Measurements from ENCODE around the gene NR2E3.

The NR2E3 gene

DNA sequence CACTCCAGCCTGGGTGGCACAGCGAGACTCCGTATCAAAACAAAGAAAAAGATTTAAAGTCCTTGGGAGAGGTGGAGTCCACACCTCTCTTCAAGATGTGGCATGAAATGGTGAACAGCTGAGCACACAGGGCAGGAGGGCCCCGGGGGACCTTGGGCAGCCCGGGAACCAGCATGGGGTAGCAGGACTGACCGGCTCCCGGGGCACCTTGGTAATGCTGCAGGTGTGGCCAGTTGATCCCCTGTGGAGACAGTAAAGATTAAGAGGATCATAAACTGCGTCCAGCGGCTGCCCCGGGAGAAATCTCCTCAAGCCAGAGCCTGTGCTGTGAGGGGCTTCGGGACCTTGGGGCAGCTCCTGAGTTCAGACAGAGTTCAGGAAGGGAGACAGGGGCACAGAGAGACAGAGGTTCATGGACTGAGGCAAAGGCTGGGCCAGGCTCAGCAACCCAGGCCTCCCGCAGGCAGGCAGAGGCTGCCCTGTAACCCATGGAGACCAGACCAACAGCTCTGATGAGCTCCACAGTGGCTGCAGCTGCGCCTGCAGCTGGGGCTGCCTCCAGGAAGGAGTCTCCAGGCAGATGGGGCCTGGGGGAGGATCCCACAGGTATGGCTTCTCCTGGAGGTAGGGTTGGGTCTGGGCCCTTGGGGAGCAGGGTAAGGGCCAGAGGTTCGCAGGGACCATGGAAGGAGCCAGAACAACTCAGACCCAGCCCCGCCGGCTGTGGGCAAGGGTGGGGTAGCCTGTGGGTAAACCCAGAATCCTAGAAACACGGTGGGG is at the start of gene NR2E3:
NR2E3 (plus strand) TSS at position 299 of the 780 bp plus-strand sequence; CDS start at position 489, 190 bp downstream.
- DNase-seq (ENCODE audit: low read depth), result no peak

DNA sequence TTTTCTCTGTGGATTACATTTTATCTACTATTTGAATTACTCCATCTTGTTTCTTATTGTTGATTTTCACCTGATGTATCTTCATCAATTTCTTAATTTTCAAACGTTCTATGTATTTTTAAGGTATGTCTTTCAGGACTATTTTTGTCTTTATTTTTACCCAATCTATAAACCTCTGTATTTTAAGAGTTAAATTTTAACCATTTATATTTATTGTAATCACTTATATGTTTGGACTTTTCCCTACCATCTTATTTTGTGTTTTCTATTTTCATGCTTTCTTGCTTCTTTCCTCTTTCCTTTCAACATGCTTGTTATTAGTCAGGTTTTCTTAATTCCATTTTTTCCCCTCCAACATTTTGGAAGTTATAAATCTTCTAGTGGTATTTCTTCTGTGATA is 49.5 kb upstream of the NR2E3 start:
- no peak for DNase-seq (ENCODE audit: low read depth)

DNA sequence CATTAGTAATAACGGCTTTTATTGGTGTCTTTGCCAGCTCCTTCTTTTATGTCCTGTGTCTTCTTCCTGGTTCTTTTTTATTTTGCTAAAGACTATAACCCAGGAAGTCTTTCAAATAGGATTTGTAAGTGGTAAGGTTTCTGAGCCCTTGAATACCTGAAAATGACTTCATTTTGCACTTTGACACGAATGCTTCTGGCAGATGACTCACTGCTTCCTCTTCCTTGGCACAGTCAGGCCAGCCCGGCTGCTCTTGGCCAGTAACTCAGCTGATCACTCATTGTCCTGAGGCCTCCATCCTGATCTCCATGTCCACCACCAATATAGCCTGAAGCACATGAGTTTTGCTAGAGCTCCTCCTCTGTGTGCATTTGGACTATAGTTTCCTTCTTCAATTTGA is 48.7 kb upstream of the NR2E3 start:
- DNase-seq (ENCODE audit: low read depth), result no peak

DNA sequence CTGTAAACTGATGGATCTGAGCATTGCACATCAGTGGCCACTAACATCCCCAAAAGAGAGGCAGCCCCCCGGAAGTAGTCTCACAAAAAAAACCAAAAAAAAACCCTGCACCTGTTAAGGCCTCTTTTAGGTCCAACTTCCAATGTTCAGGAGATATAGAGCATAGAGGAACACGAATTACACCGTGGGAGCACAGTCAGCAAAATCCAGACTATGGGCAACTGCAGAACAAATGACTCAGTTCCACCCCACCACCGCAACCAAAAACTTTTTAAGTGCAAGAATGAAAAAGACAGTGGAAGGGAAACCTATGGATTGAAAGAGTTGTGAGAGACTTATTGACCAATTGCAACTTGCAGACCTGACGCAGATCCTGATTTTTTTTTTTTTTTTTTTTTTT is 42.2 kb upstream of the NR2E3 start:
- no peak for DNase-seq (ENCODE audit: low read depth)

DNA sequence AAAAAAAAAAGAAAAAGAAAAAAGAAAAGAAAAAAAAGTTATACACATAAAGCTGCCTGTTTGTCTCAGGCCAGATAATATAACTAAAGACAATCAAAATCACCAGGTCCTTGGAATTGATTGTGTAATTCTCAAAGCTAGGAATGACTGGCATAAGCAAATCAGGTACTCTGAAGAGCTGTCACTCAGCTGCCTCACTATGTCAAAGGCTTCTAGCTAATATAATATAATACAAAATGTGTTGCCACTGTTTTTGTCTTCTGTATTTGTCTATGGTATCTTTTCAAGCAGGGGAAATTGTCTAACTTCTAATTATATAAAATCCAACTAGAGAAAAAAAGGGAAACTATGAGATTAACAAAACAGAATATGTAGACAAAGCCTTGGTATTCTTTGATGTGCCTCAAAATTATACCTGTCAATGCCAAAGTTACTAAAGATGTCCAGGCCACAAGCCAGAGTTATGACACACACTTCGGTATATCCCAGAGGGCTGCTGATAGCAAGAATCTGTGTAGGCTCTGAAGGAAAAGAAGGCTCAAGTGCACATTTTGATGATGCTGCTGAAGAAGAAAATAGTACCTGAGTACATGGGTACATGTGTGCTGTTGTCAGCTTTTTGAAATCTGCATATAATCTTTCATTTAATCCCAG is 37.0 kb upstream of the NR2E3 start:
- no peak for DNase-seq (ENCODE audit: low read depth)

DNA sequence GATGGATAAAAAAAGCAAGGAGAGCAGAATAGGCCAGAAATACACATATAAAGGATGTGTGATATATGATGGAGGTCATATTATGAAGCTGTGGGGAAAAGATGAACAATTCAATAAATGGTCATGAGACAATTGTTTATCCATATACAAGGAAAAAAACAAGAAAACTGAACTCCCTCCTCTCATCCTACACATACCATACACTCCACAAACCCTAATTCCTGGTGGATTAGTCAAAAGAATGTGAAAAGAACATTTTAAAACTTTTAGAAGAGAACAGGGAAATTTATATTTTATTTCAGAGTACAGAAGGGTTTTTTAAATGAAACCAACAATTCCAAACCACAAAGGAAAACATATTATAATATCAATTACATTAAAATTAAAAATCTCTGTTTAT is 34.5 kb upstream of the NR2E3 start:
- no peak for DNase-seq (ENCODE audit: low read depth)

DNA sequence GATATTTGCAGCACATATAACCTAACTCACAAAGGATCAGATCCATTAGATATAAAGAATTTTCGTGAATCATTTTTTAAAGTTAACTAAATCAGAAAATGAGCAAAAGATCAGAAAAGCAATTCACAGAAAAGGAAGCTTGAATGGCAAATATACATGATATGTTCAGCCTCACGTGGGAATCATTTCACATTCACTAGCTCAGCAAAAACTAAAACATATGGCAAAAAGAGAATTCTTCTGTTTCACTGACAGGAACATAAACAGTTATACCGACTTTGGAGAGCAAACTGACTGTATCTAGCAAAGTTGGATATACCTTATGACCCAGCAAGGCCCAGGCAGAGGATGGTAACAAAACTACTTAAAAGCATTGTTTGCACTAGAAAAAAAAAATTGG is 34.0 kb upstream of the NR2E3 start:
- DNase-seq (ENCODE audit: low read depth), result no peak

DNA sequence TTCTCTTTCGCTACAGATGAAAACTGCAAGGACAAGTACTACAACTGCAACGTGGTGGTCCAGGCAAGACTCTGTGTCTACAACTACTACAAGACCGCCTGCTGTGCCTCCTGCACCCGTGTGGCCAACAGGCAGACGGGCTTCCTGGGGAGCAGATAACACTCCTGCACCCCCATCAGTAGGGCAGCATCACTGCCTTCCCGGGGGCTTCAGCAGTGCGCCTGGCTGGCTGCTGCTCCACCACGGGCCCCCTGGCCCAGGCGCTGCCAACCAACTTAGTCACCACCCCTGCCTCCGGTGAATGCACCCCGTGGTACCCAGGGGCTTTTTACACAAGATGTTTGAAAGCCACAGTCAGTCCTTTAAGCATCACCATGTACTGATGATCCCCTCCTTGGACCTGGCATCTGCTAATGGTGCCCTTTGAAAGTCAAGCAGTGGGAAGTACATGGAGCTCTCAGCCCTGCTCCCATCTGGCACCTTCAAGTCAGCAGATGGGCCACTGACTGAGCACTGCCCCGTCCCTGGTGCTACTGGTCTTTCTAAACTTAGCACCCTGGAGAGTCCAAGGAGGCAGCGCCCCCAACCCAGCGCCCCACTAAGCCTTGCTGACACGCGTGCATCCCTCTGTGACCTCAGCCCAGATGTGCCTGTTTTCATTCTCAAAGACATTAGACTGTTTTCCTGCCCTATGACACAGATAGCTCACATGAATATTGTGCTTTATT is 33.0 kb upstream of the NR2E3 start:
- DNase-seq (ENCODE audit: low read depth), result no peak

DNA sequence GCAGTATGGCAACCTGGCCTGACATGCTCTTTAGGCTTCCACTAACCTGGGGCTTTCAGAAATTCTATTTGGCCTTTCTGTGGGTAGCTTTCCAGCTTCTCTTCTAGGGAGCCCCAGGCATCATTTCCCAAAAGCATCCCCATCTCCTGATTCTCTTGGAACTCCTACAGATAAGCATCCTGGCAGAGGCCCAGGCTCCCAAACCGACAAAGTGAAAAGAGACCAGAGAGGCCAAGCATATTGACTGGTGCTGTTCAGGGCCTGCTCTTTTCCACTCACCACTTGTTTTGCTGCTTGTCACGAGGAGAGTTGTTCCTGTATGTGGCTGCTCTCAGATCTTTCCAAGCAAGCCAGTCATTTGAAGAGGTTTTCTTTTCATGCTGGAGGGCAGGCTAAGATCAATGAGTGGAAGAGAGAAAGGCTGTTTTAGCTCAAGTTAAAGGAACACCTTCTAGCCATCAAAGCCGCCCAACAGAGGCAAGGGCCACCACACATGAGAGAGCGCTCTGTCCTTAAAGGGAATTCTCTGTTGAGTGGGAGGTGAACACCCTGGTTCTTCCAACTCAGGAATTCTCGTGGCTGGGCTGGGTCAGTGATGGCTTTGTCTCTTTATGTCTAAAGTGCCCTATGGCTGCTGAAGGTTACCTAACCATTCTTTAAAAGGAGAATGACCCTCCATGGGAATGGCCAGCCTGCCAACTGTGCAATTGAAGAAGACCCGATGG is 31.1 kb upstream of the NR2E3 start:
- DNase-seq (ENCODE audit: low read depth), result no peak

DNA sequence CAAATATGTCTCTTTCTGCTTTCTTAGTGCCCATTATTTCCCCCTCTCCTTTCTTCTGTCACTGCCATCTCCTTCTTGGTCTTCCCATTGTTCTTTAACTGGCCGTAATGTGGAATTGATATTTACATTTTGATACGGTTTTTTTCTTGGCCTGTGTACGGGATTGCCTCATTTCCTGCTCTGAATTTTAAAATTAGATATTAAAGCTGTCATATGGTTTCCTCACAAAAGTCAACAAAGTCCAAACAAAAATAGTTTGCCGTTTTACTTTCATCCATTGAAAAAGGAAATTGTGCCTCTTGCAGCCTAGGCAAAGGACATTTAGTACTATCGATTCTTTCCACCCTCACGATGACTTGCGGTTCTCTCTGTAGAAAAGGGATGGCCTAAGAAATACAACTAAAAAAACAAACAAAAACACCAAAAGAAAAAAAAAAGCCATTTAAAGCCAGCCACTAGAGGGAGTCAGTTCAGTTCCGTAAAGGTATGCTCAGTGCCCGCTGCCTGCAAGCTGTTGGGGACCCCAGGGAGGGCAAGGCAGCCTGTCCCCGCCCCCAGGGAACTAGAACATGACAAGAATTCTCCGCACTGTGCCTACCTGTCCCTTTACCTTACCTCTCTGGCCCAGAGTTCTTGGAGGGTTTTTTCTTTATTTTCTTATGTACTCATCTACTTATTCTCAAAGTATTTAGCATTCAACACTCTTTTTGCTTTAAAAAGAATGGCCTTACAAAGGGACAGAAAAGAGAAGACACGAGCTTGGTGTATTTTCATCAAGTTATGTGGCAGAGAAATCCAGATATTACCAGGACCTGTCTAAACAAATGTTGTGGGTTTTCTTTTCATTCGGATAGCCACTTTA is 30.0 kb upstream of the NR2E3 start:
- DNase-seq (ENCODE audit: low read depth), result no peak

DNA sequence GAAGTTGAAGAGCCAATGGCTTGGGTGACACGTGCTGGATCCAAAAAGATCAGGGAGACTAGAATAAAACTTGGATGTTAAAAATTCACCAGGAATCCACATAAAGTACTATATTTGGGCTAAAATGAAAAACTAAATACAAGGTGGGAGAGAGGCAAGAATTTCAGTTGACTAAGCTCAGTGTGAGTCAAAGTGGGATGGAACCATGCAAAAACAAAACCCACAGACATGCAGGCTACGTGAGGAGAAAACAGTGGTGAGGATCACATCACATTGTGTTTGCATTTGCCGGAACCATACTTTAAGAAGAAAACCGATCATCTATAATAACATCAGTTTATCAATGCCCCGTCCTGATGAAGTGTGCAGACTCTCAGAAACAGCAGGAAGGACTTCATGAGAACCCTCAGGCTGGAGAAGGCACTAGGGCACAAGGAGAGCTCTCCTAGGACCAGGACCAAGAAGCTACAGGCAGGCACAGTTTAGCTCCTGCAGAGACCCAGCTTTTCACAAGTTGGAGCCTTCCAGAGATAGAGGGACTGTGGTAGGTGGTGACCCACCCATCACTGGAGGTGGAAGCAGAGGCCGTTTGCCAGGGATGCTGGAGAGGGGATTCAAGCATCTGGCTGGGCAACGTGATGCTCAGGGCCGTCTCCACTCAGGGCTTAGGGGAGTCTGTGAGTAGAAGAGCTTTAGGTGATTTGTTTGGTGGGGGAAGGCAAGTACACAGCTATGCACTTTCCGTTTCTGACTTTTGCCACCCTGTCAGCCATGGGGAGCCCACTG is 29.0 kb upstream of the NR2E3 start:
- DNase-seq (ENCODE audit: low read depth), result no peak

DNA sequence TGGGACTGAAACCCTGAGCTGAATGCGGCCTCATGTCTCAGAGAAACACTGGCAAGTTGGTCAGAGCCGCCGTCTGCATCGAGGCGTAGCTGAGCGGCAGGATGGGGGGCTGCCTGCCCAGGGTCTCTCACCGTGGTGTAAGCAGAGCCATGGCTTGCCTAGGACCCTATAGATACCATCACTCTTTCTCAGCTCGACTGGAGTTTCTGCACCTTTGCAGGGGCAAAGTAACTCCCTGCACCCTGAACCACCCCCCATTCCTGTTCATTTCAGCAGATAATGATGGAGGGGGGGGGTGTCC is 28.4 kb upstream of the NR2E3 start:
- DNase-seq (ENCODE audit: low read depth), result no peak

DNA sequence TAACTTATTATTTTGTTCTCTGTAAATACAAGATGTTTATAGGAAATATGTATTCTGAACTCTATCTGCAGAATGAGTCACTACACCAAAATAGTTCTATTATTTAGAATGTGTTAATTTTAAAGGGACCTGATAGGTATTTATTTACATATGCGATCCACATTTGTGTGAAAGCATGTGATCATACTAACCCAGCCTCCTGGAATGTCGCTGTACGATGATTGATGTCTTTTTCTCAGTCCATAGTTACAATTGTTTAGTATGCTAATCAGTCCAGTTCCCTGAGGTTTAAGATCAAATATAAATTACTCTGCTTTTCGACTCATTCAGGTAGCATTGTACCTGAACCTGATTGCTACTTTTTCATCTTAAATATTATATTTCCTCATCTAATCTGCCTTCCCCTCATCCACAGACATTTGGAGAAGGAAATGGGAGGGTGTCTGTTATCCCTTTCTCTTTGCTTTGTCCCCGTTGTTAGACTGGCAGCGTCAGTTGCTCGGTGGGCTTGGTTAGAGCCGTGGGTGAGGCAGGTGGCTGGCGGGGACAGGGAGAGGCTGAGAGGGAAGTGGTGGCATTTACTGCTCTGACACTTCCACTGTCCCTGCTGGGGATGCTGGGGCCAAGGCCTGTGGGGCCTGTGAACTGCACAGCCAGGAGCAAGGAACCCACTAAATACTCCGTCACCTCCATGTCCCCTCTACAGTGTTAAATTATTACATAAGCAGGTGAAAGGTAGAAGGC is 27.8 kb upstream of the NR2E3 start:
- DNase-seq (ENCODE audit: low read depth), result no peak

DNA sequence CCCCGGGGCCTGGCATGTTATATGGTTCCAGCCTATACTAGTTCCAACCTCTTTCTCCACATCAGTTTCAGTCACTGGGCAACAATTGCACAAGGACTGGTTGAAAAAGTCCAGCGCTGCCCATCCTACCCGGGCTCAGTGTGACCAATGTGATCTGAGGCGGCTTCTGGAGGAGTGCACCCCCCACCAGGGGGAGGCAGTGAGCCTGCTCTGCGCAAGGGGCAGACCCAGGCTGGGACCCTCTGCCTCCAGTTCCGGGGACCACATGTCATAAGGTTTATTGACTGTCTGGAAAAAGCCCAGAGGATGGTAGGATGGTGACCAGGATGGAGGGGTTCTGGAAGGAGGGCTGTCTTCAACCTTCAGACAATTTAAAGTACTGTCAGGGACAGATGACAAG is 25.6 kb upstream of the NR2E3 start:
- DNase-seq (ENCODE audit: low read depth), result no peak

DNA sequence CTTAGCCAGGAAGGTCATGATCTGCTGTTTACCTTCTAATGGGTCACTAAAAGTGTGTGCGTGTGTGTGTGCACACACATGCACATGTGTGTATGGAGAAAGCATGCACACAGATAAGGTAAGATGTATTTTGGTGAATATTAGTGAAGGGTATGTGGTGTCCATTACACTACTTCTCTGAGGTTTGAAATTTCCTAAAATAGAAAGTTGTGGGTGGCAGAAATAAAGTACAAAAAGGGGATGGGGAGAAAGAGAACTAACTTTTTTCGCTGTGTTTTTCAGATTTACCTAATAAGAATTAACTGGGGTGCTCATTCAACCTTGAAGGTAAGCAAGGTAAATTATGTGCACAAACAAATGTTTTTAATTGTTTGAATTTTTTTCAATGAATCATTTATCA is 24.4 kb upstream of the NR2E3 start:
- DNase-seq (ENCODE audit: low read depth), result no peak

DNA sequence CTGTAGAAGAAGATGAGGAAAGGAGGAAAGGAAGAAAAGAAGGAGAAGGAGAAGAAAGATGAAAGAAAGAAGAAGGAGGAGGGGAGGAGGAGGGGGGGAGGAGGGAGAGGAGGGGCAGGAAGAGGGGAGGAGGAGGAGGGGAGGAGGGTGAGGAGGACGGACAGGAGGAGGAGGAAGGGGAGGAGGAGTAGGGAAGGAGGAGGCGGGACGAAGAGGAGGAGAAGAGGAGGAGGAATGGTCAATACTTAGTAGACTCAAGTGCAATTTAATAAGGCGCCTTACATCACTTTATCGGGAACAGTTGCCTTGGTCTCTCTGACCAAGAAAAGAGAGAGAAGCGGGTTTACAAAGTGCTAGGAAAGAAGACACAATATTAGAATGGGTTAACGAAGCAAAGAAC is 23.7 kb upstream of the NR2E3 start:
- no peak for DNase-seq (ENCODE audit: low read depth)

DNA sequence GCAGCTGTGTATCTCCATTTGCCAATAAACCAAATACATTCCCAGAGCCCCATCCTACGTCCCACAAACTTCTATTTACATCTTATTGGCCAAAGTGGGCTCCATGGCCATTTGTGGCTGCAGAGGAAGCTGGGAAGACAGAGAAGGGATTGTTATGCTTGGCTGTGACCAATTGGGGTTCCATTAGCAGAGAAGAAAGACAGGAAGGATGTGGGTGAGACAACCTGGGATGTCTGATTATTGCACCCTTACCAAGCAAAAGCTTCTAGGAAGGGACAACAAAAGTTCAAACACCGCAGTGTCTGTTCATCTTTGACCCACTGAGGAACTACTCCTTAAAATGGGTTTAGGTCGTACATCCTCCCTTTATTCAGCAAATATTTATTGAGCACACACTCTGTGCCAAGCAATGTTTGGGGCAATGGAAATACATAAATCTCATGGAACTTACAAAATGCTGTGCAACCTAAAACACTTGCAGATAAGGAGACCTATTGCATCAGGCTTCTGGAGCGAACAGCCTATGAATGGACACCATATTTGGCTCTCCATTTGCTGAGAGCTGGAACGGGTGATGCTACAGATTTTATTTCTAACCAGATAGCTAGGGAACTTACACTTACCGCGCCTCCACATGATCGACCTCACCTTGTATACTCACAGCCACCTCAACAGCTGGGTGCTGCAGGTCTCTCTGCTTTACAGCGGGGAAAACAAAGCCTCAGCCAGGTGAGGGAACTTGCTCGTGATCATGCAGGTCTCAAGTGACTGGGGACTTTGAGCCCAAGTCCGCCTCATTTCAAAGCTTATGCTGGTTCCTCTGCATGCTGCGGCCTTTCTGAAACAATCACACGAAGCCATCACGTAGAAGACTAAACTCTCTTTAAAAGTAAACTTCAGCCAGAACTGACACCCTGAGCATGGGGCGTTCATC is 21.4 kb upstream of the NR2E3 start:
- no peak for DNase-seq (ENCODE audit: low read depth)

DNA sequence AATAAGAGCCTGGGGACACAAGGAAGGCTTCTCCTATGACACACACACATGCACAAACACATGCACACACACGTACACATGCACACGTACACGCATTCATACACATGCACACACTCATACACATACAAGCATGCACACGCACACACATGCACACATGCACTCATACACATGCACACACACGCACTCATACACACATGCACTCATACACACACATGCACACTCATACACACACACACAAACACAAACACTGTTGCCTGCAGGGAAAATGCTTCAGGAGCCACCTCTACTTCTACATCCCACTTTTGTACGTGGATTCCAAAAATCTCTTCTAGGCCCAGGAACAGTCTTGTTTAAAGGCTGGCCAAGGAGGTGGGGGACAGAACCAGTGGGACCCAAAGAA is 20.7 kb upstream of the NR2E3 start:
- DNase-seq (ENCODE audit: low read depth), result no peak

DNA sequence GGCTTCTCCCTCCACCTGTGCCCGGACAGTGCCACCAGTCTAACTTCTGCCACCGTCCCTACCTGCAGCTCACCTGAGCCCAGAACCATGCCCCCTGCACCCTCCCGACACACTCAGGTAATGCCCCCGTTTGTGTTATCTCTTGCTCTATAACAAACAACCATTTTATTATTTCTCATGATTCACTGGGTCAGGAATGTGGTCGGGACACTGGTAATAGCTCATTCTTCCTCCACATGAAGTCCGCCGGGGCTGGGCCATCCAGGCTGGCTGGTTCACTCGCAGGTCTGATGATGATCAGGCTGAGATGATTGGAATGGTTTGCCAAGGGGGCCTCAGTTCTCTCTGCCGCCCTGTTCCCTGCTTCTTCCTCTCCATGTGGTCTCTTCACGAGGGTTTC is 20.3 kb upstream of the NR2E3 start:
- DNase-seq (ENCODE audit: low read depth), result no peak
